ENCODE data around the gene MTFR1L.
A peak's percentile ranks its signal among the peaks of the same experiment; 100 is the strongest.

MTFR1L gene

DNA sequence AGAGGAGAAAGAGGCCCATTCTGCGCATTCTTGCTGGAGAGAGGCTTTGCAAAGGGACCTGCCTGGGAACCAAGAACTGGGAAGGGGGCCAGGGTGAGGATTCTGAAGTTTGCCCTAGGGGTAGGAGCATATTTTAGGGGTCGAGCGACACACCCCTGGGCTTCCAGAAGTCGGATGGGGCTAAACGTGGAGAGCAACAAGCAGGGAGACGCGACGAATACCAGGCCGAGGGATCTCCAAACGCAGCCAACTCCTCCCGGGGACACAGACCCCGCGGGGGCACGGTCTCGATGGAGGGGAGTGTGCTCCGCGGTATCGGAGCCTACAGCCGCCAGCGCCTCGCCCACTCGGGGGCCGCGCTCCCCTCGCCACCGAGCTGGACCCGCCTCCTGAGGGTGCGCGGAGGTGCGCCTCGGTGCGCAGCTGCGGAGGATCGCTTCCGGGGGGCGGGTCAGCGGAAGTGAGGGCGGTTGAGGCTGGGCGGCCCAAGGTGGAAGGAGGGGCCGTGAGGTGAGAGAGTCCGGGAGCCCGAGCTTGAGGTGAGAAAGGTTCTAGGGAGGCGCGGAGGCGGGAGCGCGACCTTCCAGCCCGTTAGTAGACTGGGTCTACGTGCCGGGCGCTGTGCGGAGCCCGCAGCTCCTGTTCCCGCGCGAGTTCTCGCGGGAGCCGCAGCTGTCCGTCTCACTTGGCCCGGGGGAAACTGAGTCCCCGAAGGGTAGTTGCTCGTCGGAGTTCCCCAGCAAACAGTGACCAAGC, at the start of gene MTFR1L:
Gene MTFR1L, plus strand, starts transcription at position 464 of the 756 bp plus-strand sequence. CDS start 3,151 bp downstream, outside the sequence.
- peak; percentile 82 for DNase-seq (ENCODE audit: low spot score)

DNA sequence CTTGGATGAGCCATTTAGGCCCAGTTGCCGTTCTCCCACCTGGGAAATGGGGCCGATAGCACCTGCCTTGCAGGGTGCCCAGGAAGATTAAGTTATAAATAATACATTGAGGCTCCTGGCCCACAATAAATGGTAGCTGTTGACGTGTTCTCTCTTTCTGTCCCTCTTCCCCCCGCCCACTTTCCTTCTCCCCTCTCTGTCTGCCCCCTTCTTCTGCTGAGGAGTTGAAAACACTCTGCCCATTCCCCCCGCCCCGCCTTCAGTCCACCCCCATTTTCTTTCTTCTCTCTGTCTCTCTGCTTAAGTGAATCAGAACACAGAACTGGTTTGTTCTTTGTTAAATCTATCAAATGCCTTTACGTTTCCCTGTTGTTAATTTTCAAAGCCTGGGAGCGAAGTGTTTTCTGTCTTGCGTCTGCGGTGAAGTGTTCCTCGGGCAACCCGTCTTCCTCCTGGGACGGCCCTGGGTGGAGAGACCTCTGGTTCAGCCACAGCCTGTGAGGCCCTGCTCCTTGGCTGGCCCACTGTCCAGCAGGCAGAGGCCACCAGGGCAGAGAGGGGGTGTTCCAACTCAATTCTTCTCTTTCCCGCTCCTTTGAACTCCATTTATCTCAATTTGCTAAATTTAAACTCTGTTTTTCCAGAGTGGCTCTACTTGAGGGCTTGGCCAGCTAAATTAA, 49.1 kb upstream of the MTFR1L start:
- DNase-seq (ENCODE audit: low spot score) = no peak

DNA sequence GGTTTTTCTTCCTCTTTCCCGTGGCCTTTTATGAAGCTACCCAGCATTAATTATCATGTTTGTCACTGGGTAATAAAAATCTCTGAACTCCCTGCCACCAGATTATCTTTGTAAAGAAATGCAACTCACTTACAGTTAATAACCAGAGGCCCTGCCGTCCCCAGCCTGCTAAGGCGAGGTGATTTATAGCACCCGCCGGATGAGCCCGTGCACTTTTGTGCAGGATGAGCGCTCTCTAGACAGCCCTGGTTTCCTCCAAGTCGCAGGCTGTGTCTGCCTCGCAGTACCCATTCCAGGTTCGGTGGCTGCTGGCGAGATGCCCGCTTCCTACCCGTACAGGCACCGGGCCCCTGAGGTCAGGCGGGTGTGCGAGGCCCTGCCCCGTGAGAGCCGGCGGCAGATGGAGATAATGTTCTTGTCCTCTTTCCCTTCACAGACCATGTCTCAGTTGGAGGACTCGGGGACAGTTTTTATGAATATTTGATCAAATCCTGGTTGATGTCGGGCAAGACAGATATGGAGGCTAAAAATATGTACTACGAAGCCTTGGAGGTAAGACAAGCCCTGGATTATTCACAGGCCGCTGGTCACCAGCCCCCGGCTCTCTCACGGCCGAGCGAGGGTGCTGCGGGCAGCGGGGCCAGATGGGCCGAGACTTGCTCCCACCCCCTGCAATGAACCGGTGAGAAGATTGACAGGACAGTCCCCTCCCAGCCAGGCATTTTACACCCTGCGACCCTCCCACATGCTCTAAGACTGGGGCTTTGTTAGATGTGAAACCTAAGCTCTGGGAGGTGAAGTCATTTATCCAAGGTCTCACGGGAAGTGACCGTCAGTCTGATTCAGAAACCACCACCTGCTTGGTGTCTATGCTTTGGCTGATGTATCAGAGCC, 48.3 kb upstream of the MTFR1L start:
- DNase-seq (ENCODE audit: low spot score) = no peak

DNA sequence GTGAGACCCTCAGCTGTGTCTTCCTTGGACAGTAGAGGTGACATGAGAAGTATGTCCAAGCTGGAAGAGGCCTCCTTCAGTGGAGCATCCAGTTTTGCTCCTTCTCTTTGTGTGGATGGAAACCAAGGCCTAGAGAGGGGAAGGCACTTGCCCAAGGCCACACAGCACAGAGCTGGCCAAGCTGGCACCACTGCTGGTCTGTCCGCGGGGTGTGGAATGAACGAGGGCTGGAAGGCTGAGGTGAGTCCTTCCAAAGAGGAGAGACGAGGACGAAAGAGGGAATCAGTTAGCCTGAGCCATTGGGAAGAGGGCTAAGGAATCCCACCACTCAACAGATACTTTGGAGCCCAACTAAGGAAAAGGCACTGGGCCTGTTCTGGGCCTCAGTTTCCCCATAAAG, 47.6 kb upstream of the MTFR1L start:
- DNase-seq (ENCODE audit: low spot score) = no peak

DNA sequence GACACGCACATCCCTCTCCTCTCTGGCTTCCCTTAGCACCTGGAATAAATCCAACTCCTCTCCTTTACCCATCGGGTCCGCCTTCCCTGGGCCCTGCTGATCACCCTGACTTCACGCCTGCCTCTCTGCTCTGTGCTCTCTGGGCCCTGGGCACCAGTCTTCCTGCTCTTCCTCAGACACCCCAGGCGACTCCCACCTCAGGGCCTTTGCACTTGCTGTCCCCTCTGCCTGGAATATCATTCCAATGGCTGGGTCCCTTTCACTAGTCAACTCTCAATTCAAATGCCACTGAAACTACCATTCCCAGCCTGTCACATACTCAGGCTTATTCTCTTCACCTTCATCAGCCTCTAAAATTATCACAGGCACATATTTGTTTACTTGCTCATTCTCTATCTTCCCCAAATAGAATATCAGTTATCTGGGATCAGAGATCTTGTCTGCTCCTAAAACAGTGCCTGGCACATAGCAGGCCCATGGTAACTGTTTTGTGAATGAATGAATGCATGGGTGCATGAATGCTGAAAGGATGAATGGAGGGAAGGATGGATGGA, 47.0 kb upstream of the MTFR1L start:
- DNase-seq (ENCODE audit: low spot score) = no peak

DNA sequence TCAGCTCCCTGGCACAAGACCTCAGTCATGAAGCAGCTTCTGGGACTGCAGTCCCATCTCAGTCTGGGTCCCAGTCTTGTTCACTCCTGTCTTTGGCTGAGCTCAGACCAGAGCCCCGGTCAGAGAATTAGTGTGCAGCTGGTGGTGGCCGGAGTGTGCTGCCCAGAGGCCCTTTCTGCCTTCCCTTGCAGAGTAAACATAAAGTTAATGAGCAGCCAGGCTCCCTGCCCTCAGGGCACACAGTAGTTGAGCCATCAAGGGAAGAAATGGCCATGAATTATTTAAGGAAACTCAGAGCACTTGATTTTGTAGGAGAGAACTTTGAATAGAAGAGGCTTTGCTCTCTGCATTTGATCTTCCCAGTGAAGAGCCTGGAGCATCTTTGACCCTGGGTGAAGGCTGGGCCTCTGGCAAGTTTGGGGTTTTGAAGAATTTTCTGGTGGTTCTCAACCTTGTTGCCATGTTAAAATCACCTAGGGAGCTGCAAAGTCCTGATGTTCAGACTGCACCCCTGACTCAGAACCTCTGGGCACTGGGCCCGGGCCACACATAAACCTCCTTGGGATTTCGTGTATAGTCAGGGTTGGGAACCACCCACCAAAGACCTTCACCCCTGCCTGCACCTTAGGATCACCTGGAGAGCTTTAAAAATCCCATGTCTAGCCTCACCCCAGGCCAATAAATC, 46.2 kb upstream of the MTFR1L start:
- DNase-seq (ENCODE audit: low spot score) = no peak

DNA sequence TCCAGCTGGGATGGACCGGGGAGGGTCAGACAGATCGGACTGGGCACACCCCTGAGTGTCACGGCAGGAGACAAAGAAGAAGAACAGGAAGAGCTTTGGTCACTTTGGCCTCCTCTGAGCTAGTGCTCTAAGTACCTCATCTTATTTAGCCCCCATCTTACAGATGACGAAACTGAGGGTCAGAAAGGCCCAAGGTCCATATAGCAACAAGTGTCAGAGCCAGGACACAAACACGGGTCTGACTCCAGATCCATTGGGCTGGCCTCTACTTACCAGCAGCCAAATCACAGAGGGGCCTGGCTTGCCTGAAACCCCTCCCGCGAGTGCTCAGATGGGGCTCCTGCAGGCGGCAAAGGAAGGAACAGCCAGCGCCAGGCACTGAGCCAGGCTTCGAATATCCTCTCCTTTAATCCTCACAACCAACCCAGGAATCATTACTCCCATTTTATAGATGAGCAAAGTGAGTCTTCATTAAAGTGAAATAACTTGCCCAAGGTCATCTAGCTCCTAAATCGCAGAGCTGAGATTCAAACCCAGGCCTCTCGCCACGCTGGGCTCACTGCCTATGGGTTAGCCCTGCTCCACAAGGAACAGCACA, 45.4 kb upstream of the MTFR1L start:
- DNase-seq (ENCODE audit: low spot score) = no peak

DNA sequence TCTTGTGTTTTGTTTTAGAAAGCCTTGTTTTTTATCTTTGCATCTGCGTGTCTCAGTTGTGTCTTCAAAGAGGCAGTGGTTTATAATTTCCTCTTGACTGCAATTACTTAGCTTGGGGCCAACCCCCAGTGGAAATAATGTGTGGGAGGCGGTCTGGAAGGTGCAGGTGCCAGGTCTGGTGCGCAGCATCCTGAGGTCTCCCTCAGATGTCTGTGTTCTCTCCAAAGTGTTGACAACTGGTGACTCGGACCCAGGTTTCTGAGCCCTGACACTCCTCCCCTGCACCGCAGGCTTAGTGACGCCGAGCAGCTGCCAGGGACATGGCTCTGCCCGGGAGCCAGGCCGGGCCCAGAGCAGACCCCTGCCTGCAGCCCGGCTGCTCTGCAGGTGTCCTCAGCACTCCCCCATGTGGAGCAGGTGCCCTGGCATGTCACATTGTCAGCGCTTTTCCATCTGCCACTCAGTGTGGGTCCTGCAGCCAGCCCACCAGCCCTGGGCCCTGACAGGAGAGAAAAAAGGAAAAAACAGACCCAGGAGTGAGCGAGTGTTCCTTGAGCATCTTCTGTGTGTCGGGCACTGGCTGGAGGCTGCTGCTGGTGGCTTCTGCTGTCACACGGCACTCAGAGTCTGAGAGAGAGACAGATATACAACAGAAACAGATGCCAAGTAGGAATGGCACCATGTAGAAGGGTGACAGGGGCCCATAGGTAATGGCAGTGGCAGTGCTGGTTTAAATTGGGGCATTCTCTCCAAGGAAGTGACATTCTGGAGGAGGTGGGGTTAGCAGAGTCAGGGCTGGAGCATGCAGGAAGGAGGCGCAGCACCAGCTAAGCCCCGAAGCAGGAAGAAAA, 44.6 kb upstream of the MTFR1L start:
- DNase-seq (ENCODE audit: low spot score) = no peak

DNA sequence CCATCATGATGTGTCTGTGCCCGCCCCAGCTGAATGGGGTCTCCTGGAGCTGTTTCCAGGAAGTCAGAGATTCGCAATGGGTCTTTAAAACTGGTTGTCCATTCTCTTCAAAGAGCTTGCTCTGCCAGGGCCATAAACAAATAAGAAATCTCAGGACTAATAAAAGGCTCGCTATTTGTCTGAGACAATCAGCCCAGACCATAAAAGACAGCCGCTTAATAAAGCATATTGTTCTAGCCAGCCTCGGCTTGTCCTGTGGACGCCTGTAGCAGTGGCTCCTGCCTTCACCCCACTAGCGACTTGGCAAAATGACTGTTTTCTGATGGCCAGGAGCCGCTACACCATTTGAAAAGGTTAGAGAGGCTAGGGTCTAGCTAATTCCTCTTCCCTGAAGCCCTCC, 40.4 kb upstream of the MTFR1L start:
- DNase-seq (ENCODE audit: low spot score) = no peak

DNA sequence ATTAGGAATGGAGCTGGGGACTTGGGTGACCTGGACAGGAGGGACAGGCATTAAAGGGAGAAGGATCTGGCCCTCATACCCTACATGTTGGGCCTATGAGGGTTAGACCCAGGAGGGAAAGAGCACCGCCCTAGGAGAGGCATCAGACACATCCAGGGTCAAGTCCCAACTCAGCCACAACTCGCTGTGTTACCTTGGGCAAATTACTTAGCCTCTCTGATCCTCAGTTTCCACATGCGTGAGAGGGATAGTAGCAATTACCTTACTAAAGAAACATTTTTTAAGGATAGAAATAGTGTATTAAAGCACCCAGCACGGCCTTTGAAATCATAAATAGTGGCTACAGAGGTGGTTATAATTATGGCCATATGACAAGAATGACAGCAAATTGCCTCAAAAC, 39.9 kb upstream of the MTFR1L start:
- no peak for DNase-seq (ENCODE audit: low spot score)

DNA sequence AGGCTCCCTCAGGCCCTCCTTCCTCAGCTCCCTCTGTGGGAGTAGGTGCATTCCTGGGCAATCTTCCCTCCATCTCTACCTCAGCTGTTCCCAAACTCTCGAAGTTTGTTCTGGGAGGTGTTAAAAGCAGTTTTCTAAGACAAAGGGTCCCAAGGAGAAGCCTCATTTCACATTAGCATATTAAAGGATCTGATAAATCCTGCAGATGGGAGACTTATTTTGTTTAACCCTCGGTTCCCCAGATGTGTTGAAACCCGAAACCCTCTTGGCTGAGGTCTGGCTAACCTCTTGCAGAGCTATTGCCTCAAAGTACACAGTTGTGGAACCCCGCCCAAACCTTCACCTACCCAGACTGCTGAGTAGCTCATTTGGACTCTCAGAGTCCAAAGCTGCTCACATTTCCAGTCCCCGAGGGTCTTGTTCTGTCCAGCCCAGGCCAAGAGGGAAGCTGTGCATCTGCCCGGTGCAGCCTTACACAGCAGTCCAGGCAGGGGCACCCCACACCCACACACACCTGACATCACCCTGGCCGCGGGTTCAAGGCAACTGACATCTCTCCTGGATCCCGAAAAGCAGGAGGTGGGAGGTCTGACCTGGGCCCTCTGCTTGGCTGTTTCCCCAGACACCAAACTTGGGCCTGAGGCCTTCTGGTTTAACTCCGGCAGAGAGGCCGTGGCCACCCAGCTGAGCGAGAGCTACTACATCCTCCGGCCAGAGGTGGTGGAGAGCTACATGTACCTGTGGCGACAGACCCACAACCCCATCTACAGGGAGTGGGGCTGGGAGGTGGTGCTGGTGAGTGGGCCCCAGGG, 39.2 kb upstream of the MTFR1L start:
- DNase-seq (ENCODE audit: low spot score) = no peak

DNA sequence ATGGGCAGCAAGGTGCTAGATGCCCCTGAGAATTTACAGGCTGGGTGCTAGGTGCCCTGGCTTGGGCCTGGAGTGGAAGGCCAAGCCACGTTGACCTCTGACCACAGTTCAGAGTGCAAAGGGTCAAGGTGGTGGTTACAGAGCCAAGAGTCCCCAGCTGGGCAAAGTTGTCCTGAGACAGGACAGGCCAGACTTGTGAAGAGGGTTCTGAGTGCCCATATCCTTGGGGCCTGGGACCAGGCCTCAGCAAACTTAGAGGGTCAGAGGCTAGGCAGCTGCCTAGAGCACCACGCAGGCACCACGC, 38.7 kb upstream of the MTFR1L start:
- no peak for DNase-seq (ENCODE audit: low spot score)

DNA sequence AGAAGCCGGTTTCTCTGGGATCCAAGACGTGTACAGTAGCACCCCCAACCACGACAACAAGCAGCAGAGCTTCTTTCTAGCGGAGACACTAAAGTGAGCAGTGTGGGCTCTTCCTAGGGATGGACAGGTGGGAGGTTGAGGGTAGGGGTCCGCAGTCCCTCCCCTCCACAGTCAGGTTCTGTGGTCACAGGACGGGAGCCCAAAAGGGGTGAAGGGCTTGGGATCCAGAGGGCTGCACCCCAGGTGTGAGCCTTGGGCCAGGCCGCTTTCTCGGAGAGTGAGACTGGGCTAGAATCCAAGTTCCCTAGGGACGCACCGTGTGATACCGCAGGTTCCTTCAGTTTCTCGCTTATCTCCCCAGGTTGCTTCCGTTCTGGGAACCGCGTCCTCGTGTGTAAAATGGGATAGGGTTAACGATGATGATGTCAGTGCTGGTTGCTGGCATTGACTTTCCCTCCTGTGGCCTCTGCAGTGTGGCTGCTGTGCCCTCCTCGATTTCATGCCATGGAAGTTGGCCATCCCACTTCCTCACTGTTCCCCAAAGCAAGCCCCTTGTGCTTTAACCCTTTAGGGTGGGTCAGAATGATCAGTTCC, 37.0 kb upstream of the MTFR1L start:
- no peak for DNase-seq (ENCODE audit: low spot score)

DNA sequence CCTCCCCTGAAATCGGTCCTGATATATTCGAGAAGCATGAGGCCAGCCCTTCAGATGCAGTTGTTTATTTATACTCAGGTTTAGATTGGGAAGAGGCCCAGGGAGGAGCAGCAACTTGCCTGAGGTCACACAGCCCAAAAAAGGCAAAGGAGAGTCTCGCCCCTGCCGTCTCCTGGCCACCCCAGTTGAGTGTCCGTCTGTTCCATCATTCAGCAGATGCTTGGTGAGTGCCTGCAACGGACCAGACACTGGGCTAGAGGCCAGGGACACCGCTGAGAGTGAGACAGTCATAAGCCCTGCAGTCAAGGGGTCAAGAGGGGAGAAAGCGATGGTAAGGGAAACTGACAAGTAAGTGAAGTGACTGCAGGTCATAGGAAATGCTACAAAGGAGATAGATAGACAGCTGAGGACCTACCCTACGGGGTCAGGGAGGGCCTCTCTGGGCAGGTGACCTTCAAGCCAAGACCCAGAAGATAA, 35.1 kb upstream of the MTFR1L start:
- DNase-seq (ENCODE audit: low spot score) = no peak

DNA sequence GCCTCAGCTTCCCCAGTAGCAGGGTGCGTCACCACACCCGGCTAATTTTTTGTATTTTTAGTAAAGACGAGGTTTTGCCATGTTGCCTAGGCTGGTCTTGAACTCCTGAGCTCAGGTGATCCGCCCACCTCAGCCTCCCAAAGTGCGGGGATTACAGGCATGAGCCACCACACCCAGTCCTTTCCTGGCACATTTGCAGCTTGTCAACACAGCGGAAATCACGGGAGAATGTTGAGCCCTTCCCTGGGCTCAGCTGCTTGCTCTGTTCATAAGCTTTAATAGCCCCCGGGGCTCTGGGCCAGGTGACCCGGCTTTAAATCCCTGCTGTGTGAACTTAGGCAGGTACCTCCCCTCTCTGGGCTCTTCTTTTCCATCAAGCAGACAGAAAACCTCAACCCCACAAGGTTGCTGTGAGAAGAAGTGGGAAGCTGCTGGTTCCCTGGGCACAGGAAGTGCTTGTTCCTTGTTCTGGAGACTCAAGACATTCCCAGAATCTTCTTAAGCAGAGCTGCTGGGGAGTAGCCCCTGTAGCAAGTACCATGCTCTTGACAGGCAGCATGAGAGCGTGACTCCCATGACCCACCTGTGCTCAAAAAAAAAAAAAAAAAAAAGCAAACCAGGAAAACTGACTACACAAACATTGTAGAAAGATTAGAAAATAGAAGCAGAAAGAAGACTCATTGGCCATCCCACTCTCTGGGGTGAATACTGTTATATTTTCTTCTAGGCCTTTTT, 34.3 kb upstream of the MTFR1L start:
- DNase-seq (ENCODE audit: low spot score) = no peak

DNA sequence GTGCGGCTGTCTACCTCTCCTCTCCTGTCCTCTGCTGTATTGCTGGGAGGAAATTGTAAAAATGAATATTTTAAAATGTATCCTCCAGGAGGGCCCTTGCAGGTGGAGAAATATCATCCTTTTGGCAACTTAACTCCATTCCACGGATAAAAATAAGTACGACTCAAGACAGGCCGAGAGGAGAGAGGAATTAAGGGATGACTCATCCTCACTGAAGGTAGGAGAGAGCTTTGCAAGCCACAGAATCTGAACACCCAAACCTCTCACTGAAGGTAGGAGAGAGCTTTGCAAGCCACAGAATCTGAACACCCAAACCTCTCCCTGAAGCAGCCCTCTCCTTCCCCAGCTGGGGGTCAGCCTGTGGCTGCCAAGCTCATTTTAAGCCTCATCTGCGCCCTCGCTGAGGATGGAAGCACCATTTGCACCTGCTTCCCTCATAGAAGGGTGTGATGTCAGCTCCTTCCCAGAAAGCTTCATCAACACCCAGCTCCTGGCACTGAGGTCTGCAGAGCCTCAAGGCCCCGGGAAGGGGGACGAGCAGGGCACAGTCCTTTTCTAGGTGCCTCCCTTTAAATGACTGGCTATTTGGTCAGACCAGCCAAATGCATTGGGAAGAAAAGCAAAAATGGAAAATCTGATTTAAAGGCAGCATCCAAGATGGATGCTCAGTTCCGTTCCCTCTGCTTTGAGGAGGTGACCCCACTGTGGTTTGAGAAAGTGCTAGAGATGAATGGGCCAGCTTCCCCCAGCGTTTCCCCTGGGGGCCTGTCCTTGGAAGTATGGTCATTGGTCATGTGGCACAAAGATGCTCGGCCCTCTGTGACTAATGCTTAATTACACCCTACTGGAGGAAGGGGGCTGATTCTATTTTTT, 32.6 kb upstream of the MTFR1L start:
- DNase-seq (ENCODE audit: low spot score) = no peak

DNA sequence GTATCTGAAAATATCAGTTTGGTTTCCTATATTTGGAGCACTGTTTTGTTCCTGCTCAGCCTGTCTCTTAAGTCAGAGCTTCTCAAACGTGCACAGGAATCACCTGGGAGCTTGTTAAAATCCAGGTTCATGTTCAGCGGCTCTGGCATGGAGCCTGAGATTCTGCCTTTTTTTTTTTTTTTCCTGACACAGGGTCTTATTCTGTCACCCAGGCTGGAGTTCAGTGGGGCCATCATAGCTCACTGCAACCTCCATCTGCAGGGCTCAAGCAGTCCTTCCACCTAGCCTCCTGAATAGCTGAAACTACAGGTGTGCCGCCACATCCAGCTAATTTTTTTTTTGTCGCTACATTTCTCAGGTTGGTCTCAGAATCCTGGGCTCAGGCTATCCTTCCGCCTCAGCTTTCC, 32.0 kb upstream of the MTFR1L start:
- no peak for DNase-seq (ENCODE audit: low spot score)

DNA sequence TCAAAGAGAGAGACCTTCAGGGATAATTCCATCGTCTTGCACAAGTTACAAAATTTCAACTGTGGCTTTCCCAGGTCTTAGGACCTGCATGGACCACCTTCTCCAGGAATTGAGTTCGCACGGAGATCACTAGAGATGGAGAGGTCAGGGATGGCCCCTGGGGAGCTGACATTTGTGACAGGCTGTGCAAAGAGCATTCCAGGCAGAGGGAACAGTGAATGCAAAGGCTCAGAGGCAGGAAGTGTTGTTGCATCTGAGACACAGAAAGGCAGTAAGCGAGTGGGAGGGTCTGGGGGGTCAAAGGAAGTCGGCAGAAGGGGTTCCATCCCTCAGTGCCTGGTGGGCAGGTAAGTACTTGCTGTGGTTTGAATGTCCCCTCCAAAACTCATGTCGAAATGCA, 29.3 kb upstream of the MTFR1L start:
- DNase-seq (ENCODE audit: low spot score) = no peak
